ENCODE results near the gene HHEX. TPM values are rescaled to one million over a fixed set of nuclear protein-coding genes. Genes with fewer than 3 reads are reported as not detected.

Gene HHEX
- total and polyA plus RNA-seq, 2 of the 4 experiments (the other 2 are of a cell fraction): 2.3 to 7.7 TPM

- H3K4me2 ChIP-seq (ENCODE audit: low read depth, low read length): no peak overlapping the region
- CTCF ChIA-PET: interaction anchor here (0.7 kb wide), 1 partner anchor 115 kb away, joined by 3 read pairs; no protein-coding TSS in a partner anchor
- H2AFZ ChIP-seq (replicated peaks; ENCODE audit: low read length, poor library complexity): no peak overlapping the region
- H4K5ac ChIP-seq (ENCODE audit: low read depth, low read length): no peak overlapping the region
- no peak overlapping the region for H4K91ac ChIP-seq (ENCODE audit: insufficient read depth, low read depth, low read length)
- H2AK5ac ChIP-seq (ENCODE audit: low read depth, low read length): no peak overlapping the region
- no peak overlapping the region for H3K14ac ChIP-seq (replicated peaks; ENCODE audit: low read depth, low read length)
- H3K36me3 ChIP-seq (ENCODE audit: control insufficient read depth, insufficient read depth, low read length): no peaks in the 10 kb centered on the region
- no peaks in the 10 kb centered on the region for H3K9me3 ChIP-seq (ENCODE audit: control insufficient read depth, insufficient read depth, low read length)
- no peak overlapping the region for H2BK5ac ChIP-seq (ENCODE audit: low read depth, low read length, poor library complexity, severe bottlenecking)
- no peak for TF ChIP-seq BHLHE40 (IDR thresholded peaks at IDR 0.05; ENCODE audit: low read depth, low read length)
- no peak for TF ChIP-seq CEBPB (IDR thresholded peaks at IDR 0.05; ENCODE audit: low read depth, low read length)
- TF ChIP-seq, protein P1, sequence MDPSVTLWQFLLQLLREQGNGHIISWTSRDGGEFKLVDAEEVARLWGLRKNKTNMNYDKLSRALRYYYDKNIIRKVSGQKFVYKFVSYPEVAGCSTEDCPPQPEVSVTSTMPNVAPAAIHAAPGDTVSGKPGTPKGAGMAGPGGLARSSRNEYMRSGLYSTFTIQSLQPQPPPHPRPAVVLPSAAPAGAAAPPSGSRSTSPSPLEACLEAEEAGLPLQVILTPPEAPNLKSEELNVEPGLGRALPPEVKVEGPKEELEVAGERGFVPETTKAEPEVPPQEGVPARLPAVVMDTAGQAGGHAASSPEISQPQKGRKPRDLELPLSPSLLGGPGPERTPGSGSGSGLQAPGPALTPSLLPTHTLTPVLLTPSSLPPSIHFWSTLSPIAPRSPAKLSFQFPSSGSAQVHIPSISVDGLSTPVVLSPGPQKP (IDR thresholded peaks at IDR 0.05; ENCODE audit: borderline replicate concordance, low read depth, low read length): no peak
- no peak for TF ChIP-seq CHD1 (IDR thresholded peaks at IDR 0.05; ENCODE audit: low read depth, low read length)
- TF ChIP-seq USF2 (IDR thresholded peaks at IDR 0.05; ENCODE audit: low read depth, low read length): no peak
- no peak for TF ChIP-seq MAZ (IDR thresholded peaks at IDR 0.05; ENCODE audit: borderline replicate concordance, low read depth, low read length)
- TF ChIP-seq SMC3 (IDR thresholded peaks at IDR 0.05; ENCODE audit: low read depth, low read length): no peak
- no peak for TF ChIP-seq FOS (IDR thresholded peaks at IDR 0.05; ENCODE audit: low read depth, low read length)
- no peak for TF ChIP-seq RCOR1 (IDR thresholded peaks at IDR 0.05; ENCODE audit: insufficient replicate concordance, low read length)
- no peak for TF ChIP-seq MXI1 (IDR thresholded peaks at IDR 0.05; ENCODE audit: borderline replicate concordance, low read depth, low read length)
- TF ChIP-seq NFE2L2 (IDR thresholded peaks at IDR 0.05; ENCODE audit: low read depth, low read length): no peak
- TF ChIP-seq MAFK (IDR thresholded peaks at IDR 0.05; ENCODE audit: low read depth, low read length): no peak
- peaks cover 3% of the 10 kb centered on the region; the same call in 1 of the 2 replicates for H3K4me1 ChIP-seq (ENCODE audit: control insufficient read depth, insufficient read depth, low read length)
- no peak overlapping the region for H2BK15ac ChIP-seq (ENCODE audit: low read depth, low read length)
- 82% methylated on average over 5 of the region's 9 CpGs; no CpG with 5 or more reads in 1 of the 2 experiments for WGBS, 2 experiments (ENCODE audit: extremely low coverage in 2 of 2, insufficient read length in 1 of 2)
- intact Hi-C loops (cut with micrococcal nuclease): no loop called here
- no peak overlapping the region for H3K9ac ChIP-seq (ENCODE audit: low read depth, low read length)
- no peak overlapping the region for H3K18ac ChIP-seq (ENCODE audit: low read depth, low read length)
- H2BK20ac ChIP-seq (ENCODE audit: low read depth, low read length): no peak overlapping the region
- H2AK9ac ChIP-seq (replicated peaks; ENCODE audit: low read depth, low read length, poor library complexity): no peak overlapping the region
- in situ Hi-C loops (cut with MboI; ENCODE audit: low sequenced_read_pairs): no loop called here
- H3K27ac ChIP-seq (ENCODE audit: insufficient read depth, low read length): no peak overlapping the region
- H3K4me3 ChIP-seq (ENCODE audit: insufficient read depth, low read depth, low read length): no peak overlapping the region
- DNase-seq (no peak), ATAC-seq (ENCODE audit: low read depth) (no peak)
- H3K23ac ChIP-seq (ENCODE audit: low read depth, low read length): no peak overlapping the region
- no peaks in the 10 kb centered on the region for H3K27me3 ChIP-seq (ENCODE audit: control insufficient read depth, insufficient read depth, low read length)
- POLR2A ChIA-PET (ENCODE audit: unreplicated experiment): no interaction called here
- H3K56ac ChIP-seq (ENCODE audit: extremely low read depth, insufficient read depth, low read length): no peak overlapping the region
- no peaks in the 10 kb centered on the region for H4K20me1 ChIP-seq (ENCODE audit: insufficient read depth, low read length)
- dilution Hi-C loops (cut with HindIII; ENCODE audit: low sequenced_read_pairs, unreplicated experiment): no loop called here
- H2BK120ac ChIP-seq (ENCODE audit: low read depth, low read length): no peak overlapping the region
- no peaks in the 10 kb centered on the region for H3K9me1 ChIP-seq (ENCODE audit: insufficient read depth, low read length)
- no peak overlapping the region for H4K8ac ChIP-seq (ENCODE audit: low read depth in 2 of 2, low read length in 2 of 2)
- no peaks in the 10 kb centered on the region for H3K79me1 ChIP-seq (ENCODE audit: low read depth in 1 of 2, low read length in 2 of 2)
- no TSS peak for BruUV-seq (replicated peaks)
- no peak overlapping the region for H3K4ac ChIP-seq (ENCODE audit: low read depth, low read length)
Measured at GRCh38 chr10:92742331-92743228, 52.8 kb downstream of the HHEX start.
